ENCODE data around the gene ANKFY1.

ANKFY1 gene

DNA sequence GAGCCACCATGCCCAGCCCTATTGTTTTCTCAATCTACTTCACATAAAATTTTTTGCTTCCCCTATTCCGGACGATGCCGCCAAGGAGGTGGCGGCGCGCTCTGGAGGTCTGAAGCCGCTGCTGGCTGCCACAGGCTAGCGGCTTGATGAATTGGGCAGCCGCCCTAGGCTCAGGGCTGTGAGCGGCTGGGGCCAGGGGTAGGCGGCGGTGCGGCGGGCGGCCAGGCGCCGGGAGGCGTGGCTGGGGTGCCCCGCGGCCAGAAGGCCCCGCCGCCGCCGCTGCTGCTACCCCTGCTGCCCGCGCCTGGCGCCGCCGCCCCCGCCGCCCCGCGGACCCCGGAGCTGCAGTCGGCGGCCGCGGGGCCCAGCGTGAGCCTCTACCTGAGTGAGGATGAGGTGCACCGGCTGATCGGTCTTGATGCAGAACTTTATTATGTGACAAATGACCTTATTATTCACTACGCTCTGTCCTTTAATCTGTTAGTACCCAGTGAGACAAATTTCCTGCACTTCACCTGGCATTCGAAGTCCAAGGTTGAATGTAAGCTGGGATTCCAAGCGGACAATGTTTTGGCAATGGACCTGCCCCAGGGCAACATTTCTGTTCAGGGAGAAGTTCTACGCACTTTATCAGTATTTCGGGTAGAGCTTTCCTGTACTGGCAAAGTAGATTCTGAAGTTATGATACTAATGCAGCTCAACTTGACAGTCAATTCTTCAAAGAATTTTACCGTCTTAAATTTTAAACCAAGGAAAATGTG, 41.7 kb downstream of the ANKFY1 start:
- Histone ChIP-seq H3K4me3 (ENCODE audit: low read length) (no peak overlapping the region), H3K4me1 (ENCODE audit: insufficient read depth, low read length) (no peaks in the 10 kb centered on the region), H3K9me3 (ENCODE audit: low read length) (no peaks in the 10 kb centered on the region), H3K36me3 (ENCODE audit: insufficient read depth, low read length) (peaks cover 26% of the 10 kb centered on the region), H3K27me3 (ENCODE audit: insufficient read depth, low read length) (no peaks in the 10 kb centered on the region), H2AFZ (ENCODE audit: low read depth, low read length) (no peak overlapping the region)

DNA sequence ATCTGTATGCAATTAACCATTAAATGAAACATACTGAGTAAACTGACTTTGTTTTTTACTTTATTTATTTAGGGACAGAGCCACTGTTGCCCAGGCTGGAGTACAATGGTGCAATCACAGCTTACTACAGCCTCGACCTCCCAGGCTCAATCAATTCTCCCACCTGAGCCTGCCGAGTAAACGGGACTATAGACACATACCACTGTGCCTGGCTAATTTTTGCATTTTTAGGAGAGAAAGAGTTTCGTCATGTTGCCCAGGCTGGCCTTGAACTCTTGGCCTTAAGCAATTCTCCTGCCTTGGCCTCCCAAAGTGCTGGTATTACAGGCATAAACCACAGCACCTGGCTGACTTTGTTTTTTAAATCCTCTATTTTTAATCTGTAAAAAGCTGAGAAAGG, 42.6 kb downstream of the ANKFY1 start:
- Histone ChIP-seq H2AFZ (ENCODE audit: low read depth, low read length) (no peak overlapping the region), H3K4me1 (ENCODE audit: insufficient read depth, low read length) (no peaks in the 10 kb centered on the region), H3K36me3 (ENCODE audit: insufficient read depth, low read length) (peaks cover 28% of the 10 kb centered on the region), H3K27me3 (ENCODE audit: insufficient read depth, low read length) (no peaks in the 10 kb centered on the region), H3K4me3 (ENCODE audit: low read length) (no peak overlapping the region), H3K9me3 (ENCODE audit: low read length) (no peaks in the 10 kb centered on the region)

- H3K4me3 ChIP-seq (ENCODE audit: low read length): no peak overlapping the region
- H3K4me1 ChIP-seq (ENCODE audit: insufficient read depth, low read length): no peaks in the 10 kb centered on the region
- no peaks in the 10 kb centered on the region for H3K9me3 ChIP-seq (ENCODE audit: low read length)
- peaks cover 30% of the 10 kb centered on the region for H3K36me3 ChIP-seq (ENCODE audit: insufficient read depth, low read length)
- no peaks in the 10 kb centered on the region for H3K27me3 ChIP-seq (ENCODE audit: insufficient read depth, low read length)
- no peak overlapping the region for H2AFZ ChIP-seq (ENCODE audit: low read depth, low read length)
These were observed 43.1 kb downstream of the ANKFY1 start for GRCh38 chr17:4220655-4221054.

DNA sequence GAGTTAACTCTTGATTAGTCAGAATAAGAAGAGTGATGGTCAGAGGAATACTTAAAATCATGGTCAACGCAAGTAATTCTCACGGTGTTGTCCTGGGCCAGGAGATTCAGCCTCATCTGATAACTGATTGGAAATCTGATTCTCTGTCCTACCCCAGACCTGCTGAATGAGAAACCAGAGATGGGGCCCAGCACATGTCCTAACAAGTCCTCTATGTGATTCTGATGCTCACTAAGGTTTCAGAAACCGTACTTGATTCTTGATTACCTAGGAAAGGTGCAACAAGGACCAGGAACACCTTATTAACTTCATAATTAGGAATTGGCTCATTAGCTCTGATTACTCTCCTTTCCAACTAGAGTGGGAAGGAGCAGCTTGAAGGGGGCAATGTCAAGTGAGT, 44.5 kb downstream of the ANKFY1 start:
- Histone ChIP-seq H3K27me3 (ENCODE audit: insufficient read depth, low read length) (no peaks in the 10 kb centered on the region), H3K4me3 (ENCODE audit: low read length) (no peak overlapping the region), H3K9me3 (ENCODE audit: low read length) (no peaks in the 10 kb centered on the region), H3K4me1 (ENCODE audit: insufficient read depth, low read length) (no peaks in the 10 kb centered on the region), H3K36me3 (ENCODE audit: insufficient read depth, low read length) (peaks cover 33% of the 10 kb centered on the region), H2AFZ (ENCODE audit: low read depth, low read length) (no peak overlapping the region)

- no peaks in the 10 kb centered on the region for H3K9me3 ChIP-seq (ENCODE audit: low read length)
- no peaks in the 10 kb centered on the region for H3K27me3 ChIP-seq (ENCODE audit: insufficient read depth, low read length)
- H3K4me1 ChIP-seq (ENCODE audit: insufficient read depth, low read length): no peaks in the 10 kb centered on the region
- peaks cover 38% of the 10 kb centered on the region for H3K36me3 ChIP-seq (ENCODE audit: insufficient read depth, low read length)
- H2AFZ ChIP-seq (ENCODE audit: low read depth, low read length): no peak overlapping the region
- H3K4me3 ChIP-seq (ENCODE audit: low read length): no peak overlapping the region
These were observed 47.8 kb downstream of the ANKFY1 start for GRCh38 chr17:4215882-4216570.

- Histone ChIP-seq H3K36me3 (ENCODE audit: insufficient read depth, low read length) (peaks cover 43% of the 10 kb centered on the region), H3K27me3 (ENCODE audit: insufficient read depth, low read length) (no peaks in the 10 kb centered on the region), H3K4me3 (ENCODE audit: low read length) (no peak overlapping the region), H3K4me1 (ENCODE audit: insufficient read depth, low read length) (no peaks in the 10 kb centered on the region), H2AFZ (ENCODE audit: low read depth, low read length) (no peak overlapping the region), H3K9me3 (ENCODE audit: low read length) (no peaks in the 10 kb centered on the region)
These were observed 49.6 kb downstream of the ANKFY1 start for GRCh38 chr17:4214157-4214556.

GRCh38 chr17:4209611-4210010, 54.2 kb downstream of the ANKFY1 start:
- Histone ChIP-seq H2AFZ (ENCODE audit: low read depth, low read length) (no peak overlapping the region), H3K36me3 (ENCODE audit: insufficient read depth, low read length) (peaks cover 65% of the 10 kb centered on the region)

DNA sequence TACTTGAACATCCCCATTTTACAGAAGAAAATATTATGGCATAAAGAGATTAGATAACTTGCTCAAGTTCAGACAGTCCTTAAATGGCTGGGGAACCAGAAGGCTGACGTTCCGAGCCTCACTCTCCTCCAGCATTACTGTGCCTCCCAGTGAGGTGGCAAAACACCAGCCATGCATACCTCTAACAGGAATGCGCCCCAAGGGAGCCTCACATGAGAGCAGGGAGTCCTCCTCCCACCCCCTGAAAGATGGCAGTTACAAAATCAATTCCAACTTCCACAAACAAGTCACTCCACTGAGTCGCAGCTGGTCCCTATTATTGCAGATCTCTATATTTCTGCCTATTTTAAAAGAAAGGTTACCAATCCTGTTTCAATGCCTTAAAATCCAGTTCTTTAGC, 55.5 kb downstream of the ANKFY1 start:
- Histone ChIP-seq H3K4me3 (ENCODE audit: low read length) (no peak overlapping the region), H3K9me3 (ENCODE audit: low read length) (no peaks in the 10 kb centered on the region), H3K27me3 (ENCODE audit: insufficient read depth, low read length) (no peaks in the 10 kb centered on the region), H2AFZ (ENCODE audit: low read depth, low read length) (no peak overlapping the region), H3K4me1 (ENCODE audit: insufficient read depth, low read length) (no peaks in the 10 kb centered on the region), H3K36me3 (ENCODE audit: insufficient read depth, low read length) (peaks cover 62% of the 10 kb centered on the region)

More at GRCh38 chr17:4209611-4210010, 54.2 kb downstream of the ANKFY1 start:
- Histone ChIP-seq H3K9me3 (ENCODE audit: low read length) (no peaks in the 10 kb centered on the region), H3K4me3 (ENCODE audit: low read length) (no peak overlapping the region), H3K27me3 (ENCODE audit: insufficient read depth, low read length) (no peaks in the 10 kb centered on the region), H3K4me1 (ENCODE audit: insufficient read depth, low read length) (no peaks in the 10 kb centered on the region)

GRCh38 chr17:4206962-4207361, 56.8 kb downstream of the ANKFY1 start:
- no peak overlapping the region for H3K4me3 ChIP-seq (ENCODE audit: low read length)
- H3K36me3 ChIP-seq (ENCODE audit: insufficient read depth, low read length): peaks cover 60% of the 10 kb centered on the region
- H3K4me1 ChIP-seq (ENCODE audit: insufficient read depth, low read length): no peaks in the 10 kb centered on the region
- no peaks in the 10 kb centered on the region for H3K9me3 ChIP-seq (ENCODE audit: low read length)
- no peaks in the 10 kb centered on the region for H3K27me3 ChIP-seq (ENCODE audit: insufficient read depth, low read length)
- no peak overlapping the region for H2AFZ ChIP-seq (ENCODE audit: low read depth, low read length)

DNA sequence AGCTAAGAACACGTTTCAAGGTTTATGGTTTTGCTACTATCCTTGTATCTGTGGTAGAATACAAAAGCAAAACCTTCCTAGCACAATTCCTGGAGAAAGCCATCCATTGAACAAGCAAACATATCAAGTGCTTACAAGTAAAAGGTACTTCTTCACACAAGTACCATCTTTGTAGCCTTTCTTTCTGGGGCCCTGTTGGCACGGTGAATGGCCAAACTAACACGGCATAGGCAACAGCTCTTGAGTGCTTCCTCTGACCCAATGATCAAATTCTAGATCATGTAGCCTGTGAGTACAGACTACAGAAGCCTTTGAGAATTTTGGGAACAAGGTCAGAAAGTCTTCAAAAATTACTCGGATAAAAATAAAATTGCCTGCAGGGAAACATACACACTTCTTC, 57.9 kb downstream of the ANKFY1 start:
- no peak overlapping the region for H3K4me3 ChIP-seq (ENCODE audit: low read length)
- no peaks in the 10 kb centered on the region for H3K9me3 ChIP-seq (ENCODE audit: low read length)
- H3K27me3 ChIP-seq (ENCODE audit: insufficient read depth, low read length): no peaks in the 10 kb centered on the region
- peaks cover 54% of the 10 kb centered on the region for H3K36me3 ChIP-seq (ENCODE audit: insufficient read depth, low read length)
- no peaks in the 10 kb centered on the region for H3K4me1 ChIP-seq (ENCODE audit: insufficient read depth, low read length)
- H2AFZ ChIP-seq (ENCODE audit: low read depth, low read length): no peak overlapping the region

- H3K36me3 ChIP-seq (ENCODE audit: insufficient read depth, low read length): peaks cover 50% of the 10 kb centered on the region
- no peak overlapping the region for H3K4me3 ChIP-seq (ENCODE audit: low read length)
- no peaks in the 10 kb centered on the region for H3K9me3 ChIP-seq (ENCODE audit: low read length)
These were observed 59.0 kb downstream of the ANKFY1 start for GRCh38 chr17:4204710-4205173.

GRCh38 chr17:4204190-4204589, 59.6 kb downstream of the ANKFY1 start:
- Histone ChIP-seq H3K36me3 (ENCODE audit: insufficient read depth, low read length) (peaks cover 49% of the 10 kb centered on the region), H3K4me3 (ENCODE audit: low read length) (no peak overlapping the region), H2AFZ (ENCODE audit: low read depth, low read length) (no peak overlapping the region), H3K27me3 (ENCODE audit: insufficient read depth, low read length) (no peaks in the 10 kb centered on the region), H3K9me3 (ENCODE audit: low read length) (no peaks in the 10 kb centered on the region), H3K4me1 (ENCODE audit: insufficient read depth, low read length) (no peaks in the 10 kb centered on the region)

More at GRCh38 chr17:4204710-4205173, 59.0 kb downstream of the ANKFY1 start:
- no peak overlapping the region for H2AFZ ChIP-seq (ENCODE audit: low read depth, low read length)
- no peaks in the 10 kb centered on the region for H3K27me3 ChIP-seq (ENCODE audit: insufficient read depth, low read length)
- H3K4me1 ChIP-seq (ENCODE audit: insufficient read depth, low read length): no peaks in the 10 kb centered on the region

- Histone ChIP-seq H3K27me3 (ENCODE audit: insufficient read depth, low read length) (no peaks in the 10 kb centered on the region), H3K4me3 (ENCODE audit: low read length) (no peak overlapping the region), H3K4me1 (ENCODE audit: insufficient read depth, low read length) (no peaks in the 10 kb centered on the region), H3K36me3 (ENCODE audit: insufficient read depth, low read length) (peaks cover 43% of the 10 kb centered on the region), H2AFZ (ENCODE audit: low read depth, low read length) (no peak overlapping the region), H3K9me3 (ENCODE audit: low read length) (no peaks in the 10 kb centered on the region)
These were observed 62.6 kb downstream of the ANKFY1 start for GRCh38 chr17:4201226-4201625.

Data from neuron (in vitro differentiated cells).